NCI-H69 (cell line): Measurements from ENCODE around the gene BSPH1.
A peak's percentile ranks its signal among the peaks of the same experiment; 100 is the strongest.
"Not testable (repeated sequence)": the region's sequence is repeated elsewhere in the genome, so short reads cannot be mapped to it uniquely, and the experiment has no call there.

Experiments
- DNase-seq: peaks from one replicate; lab custom pipeline; 2025; lab: John Stamatoyannopoulos, UW

BSPH1 gene, protein sequence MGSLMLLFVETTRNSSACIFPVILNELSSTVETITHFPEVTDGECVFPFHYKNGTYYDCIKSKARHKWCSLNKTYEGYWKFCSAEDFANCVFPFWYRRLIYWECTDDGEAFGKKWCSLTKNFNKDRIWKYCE

GRCh38 chr19:47992070-47992469, at the start of gene BSPH1:
Gene BSPH1 (minus strand): TSS chr19:47992170. CDS start chr19:47992081, 89 bp downstream.
- DNase-seq = no peak

- DNase-seq = no peak
These were observed 44.8 kb upstream of the BSPH1 start for GRCh38 chr19:48036765-48037164.

- no peak for DNase-seq
These were observed 41.6 kb upstream of the BSPH1 start for GRCh38 chr19:48033604-48034003.

DNA sequence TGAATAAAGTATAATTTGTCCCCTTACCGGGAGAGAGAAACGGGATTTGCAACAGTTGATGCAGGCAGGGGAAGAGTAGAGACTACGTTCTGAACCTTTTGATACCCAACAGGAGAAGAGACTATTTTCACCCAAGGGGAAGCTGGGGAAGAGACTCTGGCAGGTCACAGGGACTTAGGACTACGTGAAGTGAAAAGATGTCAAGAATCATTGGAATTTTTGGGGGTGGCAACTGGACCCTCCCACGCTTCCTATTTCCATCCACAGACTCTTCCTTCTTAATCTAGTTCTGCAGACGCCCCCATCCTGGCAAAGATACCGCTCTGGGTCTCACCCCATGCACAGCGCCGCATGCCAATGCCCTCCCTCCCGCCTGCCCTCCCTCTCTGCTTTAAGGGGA, 38.1 kb upstream of the BSPH1 start:
- no peak for DNase-seq

- DNase-seq = no peak
These were observed 37.5 kb upstream of the BSPH1 start for GRCh38 chr19:48029431-48029830.

GRCh38 chr19:48025480-48025879, 33.5 kb upstream of the BSPH1 start:
- no peak for DNase-seq

GRCh38 chr19:48023518-48023917, 31.5 kb upstream of the BSPH1 start:
- DNase-seq = no peak

- no peak for DNase-seq
These were observed 31.0 kb upstream of the BSPH1 start for GRCh38 chr19:48023011-48023410.

GRCh38 chr19:48020686-48021085, 28.7 kb upstream of the BSPH1 start:
- no peak for DNase-seq

- DNase-seq = no peak
These were observed 19.2 kb upstream of the BSPH1 start for GRCh38 chr19:48010932-48011758.

DNA sequence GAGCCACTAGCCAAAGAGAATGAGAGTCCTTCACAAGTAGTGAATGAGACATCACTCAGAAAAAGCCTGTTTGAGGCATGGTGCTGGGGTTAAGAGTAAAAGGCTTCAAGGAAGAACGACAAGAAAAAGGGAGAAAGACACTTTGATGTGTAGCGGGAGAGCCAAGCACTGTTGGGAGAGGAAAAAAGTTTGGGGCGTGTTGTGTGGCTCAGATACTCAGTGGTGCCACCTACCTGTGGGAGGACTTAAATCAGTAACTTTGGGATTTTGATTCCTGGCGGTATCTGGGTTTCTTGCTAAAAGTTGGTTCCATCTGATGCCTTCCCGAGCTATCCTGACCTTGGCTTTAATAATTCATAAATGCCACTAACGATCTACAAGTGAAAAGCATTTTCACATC, 14.8 kb upstream of the BSPH1 start:
- peak; percentile 22 for DNase-seq

DNA sequence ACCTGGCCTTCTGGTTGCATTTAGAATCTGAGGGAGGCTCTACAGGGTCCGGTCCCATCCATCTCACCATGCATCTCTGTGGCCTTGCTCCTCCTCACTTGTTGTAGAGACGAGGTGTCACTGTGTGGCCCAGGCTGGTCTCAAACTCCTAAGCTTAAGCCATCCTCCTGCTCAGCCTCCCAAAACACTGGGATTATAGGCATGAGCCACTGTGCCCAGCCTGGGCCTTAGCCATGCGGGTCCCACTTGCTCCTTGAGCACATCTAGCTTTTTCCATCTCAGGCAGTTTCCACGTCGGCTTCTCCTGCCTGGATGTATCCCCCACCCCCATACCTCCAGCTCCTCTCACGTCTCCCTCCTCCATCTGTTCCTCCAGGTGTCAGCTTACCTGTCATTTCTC, 12.3 kb upstream of the BSPH1 start:
- no peak for DNase-seq

DNA sequence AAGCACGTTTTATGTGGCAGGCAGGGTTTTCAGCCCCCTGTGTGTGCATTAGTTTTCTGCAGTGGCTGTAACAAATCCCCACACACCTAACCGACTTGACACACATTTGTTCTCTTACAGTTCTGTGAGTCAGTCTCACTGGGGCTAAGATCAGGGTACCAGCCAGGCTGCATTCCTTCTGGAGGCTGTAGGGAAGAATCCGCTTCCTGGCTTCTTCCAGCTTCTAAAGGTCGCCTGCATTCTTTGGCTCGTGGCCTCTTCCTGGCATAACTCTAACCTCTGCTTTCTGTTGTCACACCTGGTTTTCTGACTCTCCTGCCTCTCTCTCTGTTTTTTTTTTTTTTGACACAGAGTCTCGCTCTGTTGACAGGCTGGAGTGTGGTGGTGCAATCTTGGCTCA, 8.9 kb upstream of the BSPH1 start:
- no peak for DNase-seq

GRCh38 chr19:47998800-47999199, 6.8 kb upstream of the BSPH1 start:
- DNase-seq = no peak

DNA sequence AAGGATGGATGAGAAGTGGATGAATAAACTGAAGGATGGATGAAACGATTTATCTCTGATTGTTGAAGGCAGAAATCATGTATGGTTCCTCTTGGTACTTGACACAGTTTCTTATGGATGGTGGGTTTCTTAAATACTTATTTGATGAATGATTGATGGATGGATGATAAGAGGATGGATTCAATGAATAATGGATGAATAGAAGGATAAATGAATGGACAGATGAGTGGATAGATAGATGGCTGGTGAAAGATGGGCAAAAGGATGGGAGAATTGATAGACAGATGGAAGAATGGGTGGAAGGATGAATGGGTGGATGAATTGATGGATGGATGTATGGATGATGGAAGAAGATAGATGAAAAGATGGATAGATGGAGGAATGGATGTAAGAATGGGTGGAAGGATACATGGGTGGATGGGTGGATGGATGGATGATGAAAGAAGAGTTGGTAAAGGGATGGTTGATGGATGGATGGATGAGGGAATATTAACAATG, 4.3 kb upstream of the BSPH1 start:
- DNase-seq = no peak

DNA sequence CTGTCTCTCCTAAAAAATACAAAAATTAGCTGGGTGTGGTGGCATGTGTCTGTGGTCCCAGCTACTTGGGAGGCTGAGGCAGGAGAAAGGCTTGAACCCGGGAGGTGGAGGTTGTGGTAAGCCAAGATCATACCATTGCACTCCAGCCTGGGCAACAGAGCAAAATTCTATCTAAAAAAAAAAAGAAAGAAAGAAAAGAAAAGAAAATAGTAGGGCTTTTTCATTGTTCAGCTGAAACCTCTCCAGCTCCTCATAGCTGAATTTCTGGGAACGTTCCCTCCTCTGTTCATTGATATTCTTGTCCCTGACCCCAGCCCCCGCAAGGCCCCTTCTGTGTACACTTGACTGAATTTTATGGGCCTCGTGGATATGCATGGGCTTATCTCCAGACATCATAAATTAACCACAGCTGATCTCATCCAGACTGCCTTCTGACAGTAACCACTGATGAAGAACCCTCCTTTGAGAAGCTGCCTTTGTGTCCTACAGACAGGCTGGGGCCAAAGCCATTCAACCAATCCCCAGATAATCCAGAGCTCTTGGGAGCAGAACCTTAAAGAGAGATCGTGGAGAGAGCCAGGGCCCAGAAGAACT, 2.3 kb upstream of the BSPH1 start, which contains the start of gene ELSPBP1:
TSS of gene ELSPBP1 (plus strand) at position 424 of the 594 bp plus-strand sequence. CDS start 14,036 bp downstream, outside the sequence.
- DNase-seq = no peak

DNA sequence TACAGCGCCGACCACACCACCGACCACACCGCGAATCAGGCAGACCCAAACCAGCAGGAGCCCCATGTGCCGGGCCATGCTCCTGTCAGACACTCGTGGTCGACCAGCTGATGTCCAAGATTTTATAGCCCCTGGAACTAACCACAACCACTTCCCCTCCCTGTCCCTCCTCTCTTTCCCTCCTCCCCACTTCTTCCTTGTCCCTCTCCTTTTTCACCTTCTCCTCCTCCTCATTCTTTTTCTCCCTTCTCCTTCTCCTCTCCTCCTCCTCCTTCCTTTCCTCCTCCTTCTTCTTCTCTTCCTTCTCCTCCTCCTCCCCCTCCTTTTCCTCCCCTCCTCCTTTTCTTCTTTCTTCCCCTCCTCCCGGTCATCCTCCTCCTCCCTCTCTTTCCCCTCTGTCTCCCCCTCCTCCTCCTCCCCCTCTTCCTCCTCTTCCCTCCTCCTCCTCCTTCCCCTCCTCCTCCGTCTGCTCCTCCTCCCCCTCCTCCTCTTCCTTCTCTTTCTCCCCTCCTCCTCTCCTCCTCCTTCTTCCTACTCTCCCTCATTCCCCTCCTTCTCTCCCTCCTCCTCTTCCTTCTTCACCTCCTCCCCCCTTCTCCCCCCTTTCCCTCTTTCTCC, 670 bp downstream of the BSPH1 start:
- no peak for DNase-seq

- DNase-seq = no peak
These were observed 18.4 kb downstream of the BSPH1 start for GRCh38 chr19:47973529-47973928.

GRCh38 chr19:47955936-47956335, 36.0 kb downstream of the BSPH1 start:
- DNase-seq = not testable (repeated sequence)

GRCh38 chr19:47952132-47952531, 39.8 kb downstream of the BSPH1 start:
- DNase-seq = not testable (repeated sequence)

- not testable (repeated sequence) for DNase-seq
These were observed 42.0 kb downstream of the BSPH1 start for GRCh38 chr19:47949852-47950521.

- not testable (repeated sequence) for DNase-seq
These were observed 63.4 kb downstream of the BSPH1 start for GRCh38 chr19:47928581-47928980.
